Upper lobe of left lung (tissue), 4 donors: ENCODE results near the gene MLH1.

ENCODE experiments used
- EP300 ChIP-seq, 4 donors: sonication (generic); formaldehyde crosslinking; IDR thresholded peaks; one replicate each; pipeline ENCODE4 v1.5.1; 2017; ENCODE audit warnings: antibody characterized with exemption in 4 of 4, control low read depth in 2 of 4
- POLR2A ChIP-seq, 4 donors: fragments of 450-650 bp; IDR thresholded peaks; one replicate each; pipeline ENCODE4 v1.5.1; 2016 to 2017; ENCODE audit warnings: antibody characterized with exemption in 4 of 4, mild to moderate bottlenecking in 2 of 4
- POLR2AphosphoS5 ChIP-seq, 2 donors: sonication (generic); formaldehyde crosslinking; IDR thresholded peaks; one replicate each; pipeline ENCODE4 v1.5.1; 2017; ENCODE audit warnings: antibody characterized with exemption in 2 of 2
- TF ChIP-seq, protein P1 (sequence below), 6 experiments: fragments of 450-650 bp in 4 of 6; fragments of 200-600 bp in 2 of 6; sonication (generic) in 2 of 6; IDR thresholded peaks; one replicate each; pipeline ENCODE4 v1.5.1; 2016 to 2019; ENCODE audit warnings: antibody characterized with exemption in 6 of 6

DNA sequence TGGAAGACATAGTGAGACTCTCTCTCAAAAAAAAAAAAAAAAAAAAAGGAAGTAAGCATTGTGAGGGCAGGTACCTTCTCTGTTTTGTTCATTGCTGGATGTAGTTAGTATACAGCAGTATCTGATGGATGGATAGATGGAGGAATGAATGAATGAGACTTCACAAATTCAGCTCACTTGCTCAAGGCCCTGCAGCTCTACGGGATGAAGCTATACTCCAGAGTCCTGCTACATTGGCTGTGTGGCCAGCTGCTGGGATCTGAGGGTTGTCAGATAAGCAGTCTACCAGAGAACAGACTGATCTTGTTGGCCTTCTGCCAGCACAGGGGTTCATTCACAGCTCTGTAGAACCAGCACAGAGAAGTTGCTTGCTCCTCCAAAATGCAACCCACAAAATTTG is 35.0 kb downstream of the MLH1 start:
- TF ChIP-seq POLR2AphosphoS5 (IDR thresholded peaks at IDR 0.05) (no peak), POLR2A (IDR thresholded peaks at IDR 0.05) (no peak), EP300 (IDR thresholded peaks at IDR 0.05) (no peak)
- TF ChIP-seq, protein P1, sequence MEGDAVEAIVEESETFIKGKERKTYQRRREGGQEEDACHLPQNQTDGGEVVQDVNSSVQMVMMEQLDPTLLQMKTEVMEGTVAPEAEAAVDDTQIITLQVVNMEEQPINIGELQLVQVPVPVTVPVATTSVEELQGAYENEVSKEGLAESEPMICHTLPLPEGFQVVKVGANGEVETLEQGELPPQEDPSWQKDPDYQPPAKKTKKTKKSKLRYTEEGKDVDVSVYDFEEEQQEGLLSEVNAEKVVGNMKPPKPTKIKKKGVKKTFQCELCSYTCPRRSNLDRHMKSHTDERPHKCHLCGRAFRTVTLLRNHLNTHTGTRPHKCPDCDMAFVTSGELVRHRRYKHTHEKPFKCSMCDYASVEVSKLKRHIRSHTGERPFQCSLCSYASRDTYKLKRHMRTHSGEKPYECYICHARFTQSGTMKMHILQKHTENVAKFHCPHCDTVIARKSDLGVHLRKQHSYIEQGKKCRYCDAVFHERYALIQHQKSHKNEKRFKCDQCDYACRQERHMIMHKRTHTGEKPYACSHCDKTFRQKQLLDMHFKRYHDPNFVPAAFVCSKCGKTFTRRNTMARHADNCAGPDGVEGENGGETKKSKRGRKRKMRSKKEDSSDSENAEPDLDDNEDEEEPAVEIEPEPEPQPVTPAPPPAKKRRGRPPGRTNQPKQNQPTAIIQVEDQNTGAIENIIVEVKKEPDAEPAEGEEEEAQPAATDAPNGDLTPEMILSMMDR (IDR thresholded peaks at IDR 0.05), result no peak
